Measurements from ENCODE around the gene C19orf85. TPM values are rescaled to one million over a fixed set of nuclear protein-coding genes. Genes with fewer than 3 reads are reported as not detected.
"Not testable (repeated sequence)": the region's sequence is repeated elsewhere in the genome, so short reads cannot be mapped to it uniquely, and the experiment has no call there.

Gene C19orf85
- total RNA-seq, 1 donor from 2014 or later, result not detected

GRCh38 chr19:55426042-55426441 lies 38.5 kb downstream of the C19orf85 start:
- H3K27ac Mint-ChIP-seq (ENCODE audit: unreplicated experiment), result no peak overlapping the region
- DNase-seq (ENCODE audit: extremely low spot score, unreplicated experiment), result no peak
- H3K27me3 Mint-ChIP-seq (ENCODE audit: unreplicated experiment), result peaks cover 30% of the 10 kb centered on the region
- H3K9me3 Mint-ChIP-seq (ENCODE audit: unreplicated experiment), result no peaks in the 10 kb centered on the region
- TF ChIP-seq, protein P1, sequence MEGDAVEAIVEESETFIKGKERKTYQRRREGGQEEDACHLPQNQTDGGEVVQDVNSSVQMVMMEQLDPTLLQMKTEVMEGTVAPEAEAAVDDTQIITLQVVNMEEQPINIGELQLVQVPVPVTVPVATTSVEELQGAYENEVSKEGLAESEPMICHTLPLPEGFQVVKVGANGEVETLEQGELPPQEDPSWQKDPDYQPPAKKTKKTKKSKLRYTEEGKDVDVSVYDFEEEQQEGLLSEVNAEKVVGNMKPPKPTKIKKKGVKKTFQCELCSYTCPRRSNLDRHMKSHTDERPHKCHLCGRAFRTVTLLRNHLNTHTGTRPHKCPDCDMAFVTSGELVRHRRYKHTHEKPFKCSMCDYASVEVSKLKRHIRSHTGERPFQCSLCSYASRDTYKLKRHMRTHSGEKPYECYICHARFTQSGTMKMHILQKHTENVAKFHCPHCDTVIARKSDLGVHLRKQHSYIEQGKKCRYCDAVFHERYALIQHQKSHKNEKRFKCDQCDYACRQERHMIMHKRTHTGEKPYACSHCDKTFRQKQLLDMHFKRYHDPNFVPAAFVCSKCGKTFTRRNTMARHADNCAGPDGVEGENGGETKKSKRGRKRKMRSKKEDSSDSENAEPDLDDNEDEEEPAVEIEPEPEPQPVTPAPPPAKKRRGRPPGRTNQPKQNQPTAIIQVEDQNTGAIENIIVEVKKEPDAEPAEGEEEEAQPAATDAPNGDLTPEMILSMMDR (IDR thresholded peaks at IDR 0.05), result no peak
- no peaks in the 10 kb centered on the region for H3K4me1 Mint-ChIP-seq (ENCODE audit: unreplicated experiment)
- H3K36me3 Mint-ChIP-seq (ENCODE audit: unreplicated experiment), result no peaks in the 10 kb centered on the region
- no peak overlapping the region for H3K4me3 Mint-ChIP-seq (ENCODE audit: unreplicated experiment)

DNA sequence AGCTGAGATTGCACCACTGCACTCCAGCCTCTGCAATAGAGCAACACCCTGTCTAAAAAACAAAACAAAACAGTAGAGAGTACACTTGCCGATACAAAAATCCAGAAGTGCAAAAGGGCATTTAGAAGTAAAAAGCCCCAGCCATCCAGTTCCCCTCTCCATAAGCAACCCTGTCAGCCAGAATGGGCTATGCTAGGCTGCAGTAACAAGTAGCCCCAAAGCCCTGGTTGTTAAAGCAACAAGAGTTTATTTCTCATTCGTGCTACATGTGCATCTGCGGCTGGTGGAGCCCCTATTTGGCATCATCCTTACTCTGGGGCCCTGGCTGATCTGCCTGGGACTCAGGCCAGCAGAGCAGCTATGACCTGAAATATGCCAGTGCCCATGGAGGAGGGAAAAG lies 40.0 kb downstream of the C19orf85 start:
- Mint-ChIP-seq H3K27me3 (ENCODE audit: unreplicated experiment) (peaks cover 36% of the 10 kb centered on the region), H3K27ac (ENCODE audit: unreplicated experiment) (no peak overlapping the region), H3K4me3 (ENCODE audit: unreplicated experiment) (no peak overlapping the region), H3K4me1 (ENCODE audit: unreplicated experiment) (no peaks in the 10 kb centered on the region), H3K36me3 (ENCODE audit: unreplicated experiment) (no peaks in the 10 kb centered on the region), H3K9me3 (ENCODE audit: unreplicated experiment) (no peaks in the 10 kb centered on the region)
- TF ChIP-seq, protein P1 (IDR thresholded peaks at IDR 0.05), result no peak
- no peak for DNase-seq (ENCODE audit: extremely low spot score, unreplicated experiment)

- Mint-ChIP-seq H3K27me3 (ENCODE audit: unreplicated experiment) (peaks cover 36% of the 10 kb centered on the region), H3K4me3 (ENCODE audit: unreplicated experiment) (no peak overlapping the region), H3K36me3 (ENCODE audit: unreplicated experiment) (no peaks in the 10 kb centered on the region), H3K9me3 (ENCODE audit: unreplicated experiment) (no peaks in the 10 kb centered on the region), H3K27ac (ENCODE audit: unreplicated experiment) (no peak overlapping the region), H3K4me1 (ENCODE audit: unreplicated experiment) (no peaks in the 10 kb centered on the region)
- TF ChIP-seq, protein P1 (IDR thresholded peaks at IDR 0.05), result no peak
- DNase-seq (ENCODE audit: extremely low spot score, unreplicated experiment), result no peak
Observed at GRCh38 chr19:55423225-55424005, 41.1 kb downstream of the C19orf85 start.

DNA sequence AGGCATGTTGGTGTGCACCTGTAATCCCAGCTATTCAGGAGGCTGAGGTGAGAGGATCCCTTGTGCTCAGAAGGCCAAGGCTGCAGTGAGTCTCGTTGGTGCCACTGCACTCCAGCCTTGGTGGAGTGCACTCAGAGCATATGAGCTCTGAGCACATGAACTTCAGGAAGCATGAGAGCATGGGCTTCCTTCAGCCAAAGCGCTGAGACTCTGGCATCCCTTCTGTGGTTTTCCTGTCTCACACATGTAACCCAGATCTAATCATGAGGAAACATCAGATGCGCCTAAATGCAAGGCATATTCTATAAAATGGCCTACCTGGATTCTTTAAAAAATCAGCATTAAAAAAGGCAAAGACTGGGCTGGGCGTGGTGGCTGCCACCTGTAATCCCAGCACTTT lies 43.3 kb downstream of the C19orf85 start:
- not testable (repeated sequence) for H3K36me3 Mint-ChIP-seq (ENCODE audit: unreplicated experiment); DNase-seq (ENCODE audit: extremely low spot score, unreplicated experiment); H3K27ac Mint-ChIP-seq (ENCODE audit: unreplicated experiment); H3K4me1 Mint-ChIP-seq (ENCODE audit: unreplicated experiment); H3K4me3 Mint-ChIP-seq (ENCODE audit: unreplicated experiment); H3K9me3 Mint-ChIP-seq (ENCODE audit: unreplicated experiment)
- peaks cover 34% of the 10 kb centered on the region for H3K27me3 Mint-ChIP-seq (ENCODE audit: unreplicated experiment)

DNA sequence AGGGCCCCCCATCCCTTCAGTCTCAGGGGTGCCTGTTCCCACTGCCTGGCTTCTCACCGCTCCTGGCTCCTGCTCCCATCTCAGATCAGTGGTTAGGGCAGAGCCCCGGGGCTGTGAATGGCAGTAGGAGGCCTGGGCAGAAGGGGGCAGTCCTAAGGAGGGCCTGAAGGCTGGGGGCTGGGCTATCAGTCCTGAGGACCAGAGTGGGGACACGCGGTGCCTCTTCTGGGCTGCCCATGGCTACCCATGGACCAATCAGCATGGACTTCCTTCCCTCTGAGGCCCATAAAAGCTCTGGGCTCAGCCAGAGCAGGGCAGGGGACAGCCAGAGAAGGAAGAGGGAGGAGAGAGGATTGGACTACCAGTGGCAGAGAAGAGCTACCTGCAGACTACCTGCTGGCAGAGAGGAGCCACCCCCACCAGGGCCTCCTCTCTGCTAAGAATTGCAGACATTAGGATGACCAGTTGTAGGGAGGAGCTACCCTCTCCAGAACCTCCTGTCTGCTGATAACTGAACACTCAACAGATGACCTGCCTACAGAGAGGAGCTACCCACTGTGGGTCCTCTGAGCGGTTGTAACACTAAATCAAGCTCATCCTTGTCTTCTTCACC lies 44.8 kb downstream of the C19orf85 start:
- Mint-ChIP-seq H3K4me3 (ENCODE audit: unreplicated experiment) (no peak overlapping the region), H3K36me3 (ENCODE audit: unreplicated experiment) (no peaks in the 10 kb centered on the region), H3K4me1 (ENCODE audit: unreplicated experiment) (no peaks in the 10 kb centered on the region), H3K9me3 (ENCODE audit: unreplicated experiment) (no peaks in the 10 kb centered on the region), H3K27ac (ENCODE audit: unreplicated experiment) (no peak overlapping the region), H3K27me3 (ENCODE audit: unreplicated experiment) (peaks cover 23% of the 10 kb centered on the region)
- TF ChIP-seq, protein P1 (IDR thresholded peaks at IDR 0.05), result no peak
- no peak for DNase-seq (ENCODE audit: extremely low spot score, unreplicated experiment)
